GM18858 (cell line): Measurements from ENCODE around the gene ACTR1B.
"Not testable (repeated sequence)": the region's sequence is repeated elsewhere in the genome, so short reads cannot be mapped to it uniquely, and the experiment has no call there.

ENCODE experiments used
- ATAC-seq: cut with Tn5 transposase; IDR thresholded peaks from one replicate; pipeline ENCODE4 v1.9.1; 2021; ENCODE audit not compliant: unreplicated experiment

The ACTR1B gene

DNA sequence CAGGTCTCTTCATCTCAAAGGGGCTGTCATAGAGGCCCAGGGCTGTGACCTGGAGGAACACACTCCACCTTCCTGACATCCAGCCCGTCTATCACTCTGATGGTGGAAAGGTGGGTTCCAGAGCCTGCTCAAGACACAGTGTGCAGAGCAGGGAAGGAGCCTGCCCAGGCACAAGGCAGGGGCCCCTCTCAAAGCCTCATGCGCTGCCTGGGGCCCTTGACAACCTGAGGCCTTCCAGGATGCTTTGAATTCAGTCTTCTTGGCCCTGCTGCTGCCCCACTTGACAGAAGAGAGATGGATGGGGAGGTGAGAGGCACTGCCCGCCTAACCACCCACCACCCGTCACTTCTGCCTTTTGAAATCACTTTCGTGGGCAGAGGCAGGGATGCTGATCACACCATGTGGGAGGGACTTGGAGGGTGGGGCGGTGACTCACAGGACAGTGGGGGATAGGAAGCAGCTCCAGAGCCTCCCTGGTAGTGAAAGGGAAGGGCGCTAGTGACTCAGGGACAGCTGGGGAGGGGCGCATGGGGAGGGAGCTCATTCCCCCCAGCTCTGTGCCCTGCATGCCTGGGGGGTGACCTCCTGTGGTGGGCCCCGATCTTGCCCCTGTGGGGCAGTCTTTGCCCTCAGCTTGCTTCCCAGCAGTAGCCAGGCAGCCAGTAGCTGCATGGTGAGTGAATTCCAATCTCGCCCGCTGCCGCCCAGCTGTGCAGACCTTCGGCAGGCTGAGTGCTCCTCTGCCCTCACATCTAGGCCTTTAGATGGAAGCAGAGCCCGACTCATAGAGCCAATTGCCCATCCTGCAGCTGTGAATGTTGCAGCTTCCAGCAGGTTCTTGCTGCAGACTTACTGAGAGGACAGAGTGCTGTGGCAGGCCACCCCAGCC, 44.7 kb downstream of the ACTR1B start:
- not testable (repeated sequence) for ATAC-seq

DNA sequence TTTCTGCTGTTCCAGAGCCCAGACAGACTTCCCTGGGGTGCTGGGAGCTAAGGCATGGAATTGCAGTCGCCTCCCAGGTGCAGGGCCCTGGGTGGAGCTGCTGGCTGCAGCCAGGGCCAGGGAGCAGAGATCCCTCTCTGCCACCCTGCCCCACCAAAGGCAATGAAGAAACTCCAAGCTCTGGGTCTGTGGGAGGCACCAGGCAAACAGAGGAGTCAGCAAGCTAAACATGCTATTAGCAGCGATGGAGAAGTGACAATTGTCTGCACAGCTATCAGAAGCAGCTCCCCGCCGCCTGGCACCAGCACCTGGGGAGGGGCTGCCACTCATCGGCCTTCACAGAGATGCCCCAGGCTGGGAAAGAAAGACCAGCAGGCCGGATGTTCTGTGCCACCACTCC, 45.9 kb downstream of the ACTR1B start:
- no peak for ATAC-seq

DNA sequence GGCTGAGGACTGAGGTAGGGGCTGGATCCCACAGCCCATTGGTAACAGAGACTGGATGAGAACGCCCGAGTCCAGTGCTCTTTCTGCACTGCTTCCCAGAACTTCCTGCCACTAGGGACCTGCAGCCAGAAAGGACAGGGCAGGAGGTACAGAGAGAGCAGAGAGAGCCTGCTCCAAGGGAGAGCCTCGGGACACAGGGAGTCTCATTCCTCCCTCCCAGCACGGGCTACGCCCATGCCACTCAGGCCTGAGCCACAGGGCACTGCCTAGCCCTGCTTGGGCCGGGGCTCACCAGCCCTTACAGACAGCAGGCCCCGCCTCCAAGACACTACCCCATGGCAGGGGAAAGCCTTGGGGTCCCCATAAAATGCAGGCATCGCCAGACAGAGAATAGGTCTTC, 48.1 kb downstream of the ACTR1B start:
- not testable (repeated sequence) for ATAC-seq

DNA sequence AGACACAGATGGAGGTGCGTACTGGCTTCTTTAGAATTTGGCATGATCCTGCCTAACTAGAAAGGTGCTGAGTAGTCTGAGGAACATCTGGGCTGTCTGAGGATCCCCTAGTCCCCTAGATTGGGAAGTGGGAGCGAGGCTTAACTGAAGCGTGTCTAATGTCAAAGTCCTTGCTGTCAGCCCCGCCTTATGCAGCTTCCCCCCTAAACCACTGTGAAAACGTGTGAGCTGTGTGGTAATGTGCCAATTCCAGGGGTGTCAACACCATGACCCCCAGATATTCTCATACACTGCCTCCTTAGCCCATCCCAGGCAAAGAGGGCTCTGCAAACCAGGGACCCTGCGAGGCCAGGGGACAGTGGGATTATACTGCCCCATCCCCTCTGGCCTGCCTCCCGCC, 51.9 kb downstream of the ACTR1B start:
- ATAC-seq: not testable (repeated sequence)

DNA sequence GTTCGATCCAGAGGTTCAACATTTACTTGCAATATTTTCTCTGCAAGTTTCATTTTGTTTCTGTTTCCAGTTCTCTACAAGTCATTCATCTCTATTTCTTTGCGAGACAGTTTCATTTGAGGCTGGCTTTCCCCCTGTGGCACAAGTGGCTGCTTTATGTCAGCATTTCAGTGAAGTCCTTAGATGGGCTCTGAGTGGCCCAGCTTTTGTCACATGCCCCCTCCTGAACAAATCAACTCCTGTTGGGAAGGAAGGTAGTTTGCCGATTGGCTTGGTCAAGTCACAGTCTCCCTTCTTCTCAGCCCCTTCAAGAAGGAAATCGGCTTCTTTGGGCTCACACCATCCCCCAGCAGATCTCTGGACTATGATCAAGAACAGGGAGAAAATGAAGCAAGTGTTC, 55.1 kb downstream of the ACTR1B start:
- ATAC-seq: not testable (repeated sequence)
